Measurements from ENCODE around the gene AGPAT2.

AGPAT2 gene

DNA sequence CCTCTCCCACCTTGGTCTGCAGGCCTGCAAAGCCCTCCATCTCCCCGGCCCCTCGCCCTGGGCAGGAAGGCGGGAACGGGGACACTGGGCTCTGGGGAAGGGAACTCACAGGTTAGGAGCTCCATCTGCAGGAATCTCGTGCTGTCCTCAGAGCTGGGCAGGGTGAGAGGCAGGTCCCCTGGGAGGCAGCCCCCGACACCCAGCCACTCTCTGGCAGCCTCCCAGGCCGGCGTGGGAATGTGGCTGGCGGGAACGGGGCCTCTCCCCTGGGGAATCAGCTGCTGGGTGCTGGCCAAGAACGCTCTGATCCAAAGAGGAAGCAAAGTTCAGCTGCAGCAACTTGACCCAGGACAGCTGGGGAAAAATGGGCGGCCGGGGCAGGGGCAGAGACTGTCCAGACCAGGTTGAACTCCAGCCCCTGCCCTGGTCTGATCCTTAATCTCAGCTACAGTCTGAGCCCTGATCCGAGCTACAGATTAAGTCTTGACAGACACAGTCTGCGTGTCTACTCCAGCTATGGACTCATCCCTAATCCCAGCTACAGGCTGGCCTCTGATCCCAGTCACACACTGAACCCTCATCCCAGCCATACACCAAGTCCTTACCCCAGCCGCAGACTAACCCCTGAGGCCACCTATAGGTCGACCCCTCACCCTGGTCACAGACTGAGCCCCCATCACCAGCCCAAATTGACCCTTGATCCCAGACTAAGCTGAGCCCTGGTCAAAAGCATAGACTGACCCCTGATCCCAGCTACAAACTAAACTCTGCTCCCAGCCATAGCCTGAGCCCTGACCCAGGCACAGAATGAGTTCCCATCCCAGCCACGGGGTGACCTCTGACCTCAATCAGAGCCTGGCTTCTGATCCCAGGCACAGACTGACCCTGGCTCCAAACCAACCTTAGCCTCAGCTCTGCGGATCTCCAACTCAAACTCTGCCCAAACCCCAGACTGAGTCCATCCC lies 61.9 kb downstream of the AGPAT2 start:
- DNase-seq (ENCODE audit: low read depth) = no peak

DNA sequence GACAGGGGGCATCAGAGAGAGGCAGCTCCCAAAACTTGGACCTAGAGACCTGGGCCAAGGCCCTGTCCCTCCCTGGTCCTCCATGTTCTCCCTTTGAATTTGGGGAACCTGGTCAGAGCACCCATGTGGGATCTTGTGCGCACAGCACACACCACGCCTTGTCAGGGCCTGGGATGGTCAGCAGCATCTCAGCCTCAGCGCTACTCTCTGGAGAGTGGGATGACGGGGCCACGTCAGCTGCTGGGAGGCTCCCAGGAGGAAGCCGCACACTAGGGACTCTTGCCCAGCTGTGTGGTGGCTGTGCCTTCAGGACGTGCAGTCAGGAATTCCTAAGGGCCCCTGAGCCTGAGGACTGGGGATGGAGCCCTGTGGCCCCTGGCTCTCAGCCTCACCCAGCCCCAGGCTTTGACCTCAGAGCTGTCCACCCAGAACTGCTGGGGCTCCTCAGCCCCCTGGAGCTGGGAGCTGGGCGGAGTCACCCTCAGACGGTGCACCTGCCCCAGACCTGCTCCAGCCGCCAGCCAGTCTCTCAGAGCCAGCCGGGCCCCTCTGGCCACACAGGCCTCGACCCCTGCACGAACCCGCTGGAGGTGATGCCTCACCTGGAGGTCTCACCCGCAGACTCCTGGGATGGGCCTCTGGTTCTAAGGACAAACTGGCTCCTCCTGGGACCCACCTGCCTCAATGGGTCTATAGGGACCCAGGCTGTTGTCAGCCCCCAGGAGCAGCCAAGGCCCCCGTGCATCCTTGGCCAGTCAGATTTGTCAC lies 62.9 kb downstream of the AGPAT2 start:
- no peak for DNase-seq (ENCODE audit: low read depth)

DNA sequence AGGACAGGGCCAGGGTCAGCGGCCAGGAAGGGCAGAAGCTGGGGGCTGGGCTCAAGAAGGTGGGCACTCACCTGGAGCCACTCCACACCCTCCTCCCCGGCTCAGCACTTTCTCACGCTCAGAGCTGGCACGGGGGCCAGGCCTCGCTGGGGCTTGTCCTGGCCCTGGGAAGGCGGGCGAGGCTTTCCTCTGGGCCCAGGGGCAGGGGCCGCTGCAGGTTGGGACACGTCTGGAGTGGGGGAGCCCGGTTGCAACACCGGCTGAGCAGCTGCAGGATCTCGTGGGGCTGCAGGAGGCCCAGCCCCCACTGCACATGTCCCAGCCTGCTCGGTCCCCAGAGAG lies 63.4 kb downstream of the AGPAT2 start:
- no peak for DNase-seq (ENCODE audit: low read depth)

Measured in activated T-helper 1 cell treated with Interleukin-2 at 50 U/mL for 16 hours (primary cell).